ENCODE data around the gene ZNF599. TPM values are rescaled to one million over a fixed set of nuclear protein-coding genes. Genes with fewer than 3 reads are reported as not detected.

The ZNF599 gene
- total and polyA plus RNA-seq, 10 donors: 3.3 to 10.5 (median 6.0) TPM

- WGBS, 5 donors: 84 to 100% (median 97%) methylated on average over 3 of the region's 3 CpGs
- DNase-seq: no peak
- intact Hi-C loops (cut with DNase I; ENCODE audit: low total_unique reads): no loop called here
- no peak overlapping the region for H3K4me3 ChIP-seq
- H3K9me3 ChIP-seq: peaks cover 0 to 62% (median 30%) of the 10 kb centered on the region in 8 donors
- peaks cover 0 to 79% (median 52%) of the 10 kb centered on the region in 6 donors for H3K36me3 ChIP-seq
- TF ChIP-seq CTCF (IDR thresholded peaks at IDR 0.05 in 8 of 11, conservative IDR thresholded peaks at IDR 0.05 in 3 of 11) (no peak), POLR2A (IDR thresholded peaks at IDR 0.05) (no peak), POLR2AphosphoS5 (IDR thresholded peaks at IDR 0.05) (no peak)
- peaks cover 0 to 16% (median 13%) of the 10 kb centered on the region in 6 donors for H3K4me1 ChIP-seq
- H3K27ac ChIP-seq: no peak overlapping the region
- no peaks in the 10 kb centered on the region for H3K27me3 ChIP-seq (replicated peaks in 1 of 7)
Measured at GRCh38 chr19:34767951-34768350, 5.1 kb downstream of the ZNF599 start.

GRCh38 chr19:34766386-34766785, 6.6 kb downstream of the ZNF599 start:
- Histone ChIP-seq H3K9me3 (peaks cover 4 to 78% (median 46%) of the 10 kb centered on the region in 8 donors), H3K36me3 (peaks cover 0 to 95% (median 58%) of the 10 kb centered on the region in 6 donors), H3K27me3 (replicated peaks in 1 of 7) (no peaks in the 10 kb centered on the region), H3K4me3 (no peak overlapping the region), H3K27ac (no peak overlapping the region), H3K4me1 (peaks cover 0 to 2% (median under 1%) of the 10 kb centered on the region in 6 donors)
- intact Hi-C loops (cut with DNase I; ENCODE audit: low total_unique reads): no loop called here
- DNase-seq: no peak
- WGBS, 5 donors: 90 to 100% (median 91%) methylated on average over 2 of the region's 2 CpGs
- no peak for TF ChIP-seq POLR2AphosphoS5 (IDR thresholded peaks at IDR 0.05)

GRCh38 chr19:34759218-34759917, 13.6 kb downstream of the ZNF599 start:
- no peaks in the 10 kb centered on the region for H3K4me1 ChIP-seq
- no peak overlapping the region for H3K4me3 ChIP-seq
- H3K27ac ChIP-seq: no peak overlapping the region
- peaks cover 37 to 100% (median 100%) of the 10 kb centered on the region in 8 donors for H3K9me3 ChIP-seq
- TF ChIP-seq POLR2AphosphoS5 (IDR thresholded peaks at IDR 0.05) (no peak), POLR2A (IDR thresholded peaks at IDR 0.05) (no peak), CTCF (IDR thresholded peaks at IDR 0.05 in 8 of 11, conservative IDR thresholded peaks at IDR 0.05 in 3 of 11) (no peak)
- no peaks in the 10 kb centered on the region for H3K27me3 ChIP-seq (replicated peaks in 1 of 7)
- 93 to 98% (median 96%) methylated on average over 11 of the region's 11 CpGs for WGBS, 5 donors
- no peak for DNase-seq
- peaks cover 2 to 72% (median 38%) of the 10 kb centered on the region in 6 donors for H3K36me3 ChIP-seq
- intact Hi-C loops (cut with DNase I; ENCODE audit: low total_unique reads): no loop called here

- Histone ChIP-seq H3K27ac (no peak overlapping the region), H3K27me3 (replicated peaks in 1 of 7) (no peaks in the 10 kb centered on the region), H3K36me3 (peaks cover 2 to 63% (median 20%) of the 10 kb centered on the region in 6 donors), H3K9me3 (peaks cover 40 to 100% (median 100%) of the 10 kb centered on the region in 8 donors), H3K4me1 (no peaks in the 10 kb centered on the region), H3K4me3 (no peak overlapping the region)
- no peak for DNase-seq
- 88 to 95% (median 94%) methylated on average over 4 of the region's 4 CpGs for WGBS, 5 donors
- no peak for TF ChIP-seq CTCF (IDR thresholded peaks at IDR 0.05 in 8 of 11, conservative IDR thresholded peaks at IDR 0.05 in 3 of 11)
- no peak for TF ChIP-seq POLR2A (IDR thresholded peaks at IDR 0.05)
- no peak for TF ChIP-seq POLR2AphosphoS5 (IDR thresholded peaks at IDR 0.05)
- intact Hi-C loops (cut with DNase I; ENCODE audit: low total_unique reads): no loop called here
Measured at GRCh38 chr19:34757441-34757840, 15.6 kb downstream of the ZNF599 start.
